ENCODE results near the gene LRMDA.
"Not testable (repeated sequence)": the region's sequence is repeated elsewhere in the genome, so short reads cannot be mapped to it uniquely, and the experiment has no call there.

Gene LRMDA

GRCh38 chr10:76055963-76056362 is 624.5 kb downstream of the LRMDA start:
- no peak for DNase-seq (ENCODE audit: low read depth in 2 of 3, low spot score in 1 of 3)

GRCh38 chr10:76060993-76061392 is 629.6 kb downstream of the LRMDA start:
- not testable (repeated sequence) for DNase-seq (ENCODE audit: low read depth in 2 of 3, low spot score in 1 of 3)

GRCh38 chr10:76066457-76066856 is 635.0 kb downstream of the LRMDA start:
- DNase-seq (ENCODE audit: low read depth in 2 of 3, low spot score in 1 of 3): no peak

GRCh38 chr10:76067447-76067846 is 636.0 kb downstream of the LRMDA start:
- DNase-seq (ENCODE audit: low read depth in 2 of 3, low spot score in 1 of 3): no peak

GRCh38 chr10:76068856-76069255 is 637.4 kb downstream of the LRMDA start:
- DNase-seq (ENCODE audit: low read depth in 2 of 3, low spot score in 1 of 3): no peak

GRCh38 chr10:76070916-76071315 is 639.5 kb downstream of the LRMDA start:
- no peak for DNase-seq (ENCODE audit: low read depth in 2 of 3, low spot score in 1 of 3)

GRCh38 chr10:76071653-76072365 is 640.4 kb downstream of the LRMDA start:
- DNase-seq (ENCODE audit: low read depth in 2 of 3, low spot score in 1 of 3): no peak

- DNase-seq (ENCODE audit: low read depth in 2 of 3, low spot score in 1 of 3): no peak
Measured at GRCh38 chr10:76072384-76072783, 641.0 kb downstream of the LRMDA start.

GRCh38 chr10:76073524-76073923 is 642.1 kb downstream of the LRMDA start:
- DNase-seq (ENCODE audit: low read depth in 2 of 3, low spot score in 1 of 3): no peak

GRCh38 chr10:76074659-76075058 is 643.2 kb downstream of the LRMDA start:
- no peak for DNase-seq (ENCODE audit: low read depth in 2 of 3, low spot score in 1 of 3)

- DNase-seq (ENCODE audit: low read depth in 2 of 3, low spot score in 1 of 3): no peak
Measured at GRCh38 chr10:76080451-76080850, 649.0 kb downstream of the LRMDA start.

GRCh38 chr10:76080991-76081390 is 649.6 kb downstream of the LRMDA start:
- no peak for DNase-seq (ENCODE audit: low read depth in 2 of 3, low spot score in 1 of 3)

- DNase-seq (ENCODE audit: low read depth in 2 of 3, low spot score in 1 of 3): no peak
Measured at GRCh38 chr10:76082232-76082631, 650.8 kb downstream of the LRMDA start.

- no peak for DNase-seq (ENCODE audit: low read depth in 2 of 3, low spot score in 1 of 3)
Measured at GRCh38 chr10:76082956-76083355, 651.5 kb downstream of the LRMDA start.

GRCh38 chr10:76085002-76085816 is 653.8 kb downstream of the LRMDA start:
- DNase-seq (ENCODE audit: low read depth in 2 of 3, low spot score in 1 of 3): no peak

- no peak for DNase-seq (ENCODE audit: low read depth in 2 of 3, low spot score in 1 of 3)
Measured at GRCh38 chr10:76085817-76086167, 654.4 kb downstream of the LRMDA start.

GRCh38 chr10:76086170-76086760 is 654.8 kb downstream of the LRMDA start:
- no peak for DNase-seq (ENCODE audit: low read depth in 2 of 3, low spot score in 1 of 3)

GRCh38 chr10:76086761-76087639 is 655.6 kb downstream of the LRMDA start:
- no peak for DNase-seq (ENCODE audit: low read depth in 2 of 3, low spot score in 1 of 3)

- no peak for DNase-seq (ENCODE audit: low read depth in 2 of 3, low spot score in 1 of 3)
Measured at GRCh38 chr10:76088008-76088407, 656.6 kb downstream of the LRMDA start.

GRCh38 chr10:76088980-76089379 is 657.6 kb downstream of the LRMDA start:
- no peak for DNase-seq (ENCODE audit: low read depth in 2 of 3, low spot score in 1 of 3)

GRCh38 chr10:76089556-76090180 is 658.2 kb downstream of the LRMDA start:
- no peak for DNase-seq (ENCODE audit: low read depth in 2 of 3, low spot score in 1 of 3)

Measured in stimulated activated CD4-positive, alpha-beta T cell treated with anti-CD3 and anti-CD28 coated beads, Interleukin-12 subunit alpha, Interleukin-12 subunit beta, amount 100 ng/mL, for 48 hours (primary cell).